Endothelial cell of umbilical vein (primary cell): Measurements from ENCODE around the gene TMEM144.

Experiments
- EZH2 ChIP-seq: IDR thresholded peaks from 2 replicates; pipeline ENCODE4 v1.6.1; 2012; ENCODE audit warnings: borderline replicate concordance, low read depth, mild to moderate bottlenecking, moderate library complexity, low read length, inconsistent platforms; ENCODE audit not compliant: severe bottlenecking
- FOS ChIP-seq: IDR thresholded peaks from 2 replicates; pipeline ENCODE4 v1.6.1; 2011; ENCODE audit warnings: mild to moderate bottlenecking, low read length, moderate library complexity, borderline replicate concordance; ENCODE audit not compliant: insufficient read depth
- JUN ChIP-seq: IDR thresholded peaks from 2 replicates; pipeline ENCODE4 v1.6.1; 2011; ENCODE audit warnings: borderline replicate concordance, low read depth; ENCODE audit not compliant: insufficient read length, insufficient read depth
- MYC ChIP-seq: IDR thresholded peaks from one replicate; pipeline ENCODE4 v1.6.1; 2011; ENCODE audit warnings: mild to moderate bottlenecking, low read depth, low read length
- POLR2A ChIP-seq: IDR thresholded peaks from 2 replicates; pipeline ENCODE4 v1.6.1; 2012; ENCODE audit warnings: low read depth, mild to moderate bottlenecking, control low read depth, low read length
- POLR2AphosphoS5 ChIP-seq: IDR thresholded peaks from 2 replicates; pipeline ENCODE4 v1.6.1; 2012; ENCODE audit warnings: low read depth, mild to moderate bottlenecking, control low read depth, low read length, moderate library complexity; ENCODE audit not compliant: insufficient read depth
- TF ChIP-seq, protein P1 (sequence below), 2 donors: IDR thresholded peaks; 1 replicate in 1 of 2; 2 replicates in 1 of 2; pipeline ENCODE4 v1.5.1; 2011; ENCODE audit warnings: low read length in 2 of 2, mild to moderate bottlenecking in 2 of 2, moderate library complexity in 2 of 2, control low read depth in 1 of 2, inconsistent platforms in 1 of 2, low read depth in 1 of 2; ENCODE audit not compliant: insufficient read depth in 1 of 2; ENCODE audit errors: extremely low read depth in 1 of 2
- TF ChIP-seq, protein P2 (sequence below): IDR thresholded peaks from 2 replicates; pipeline ENCODE4 v1.6.1; 2011; ENCODE audit not compliant: insufficient read depth, insufficient read length

DNA sequence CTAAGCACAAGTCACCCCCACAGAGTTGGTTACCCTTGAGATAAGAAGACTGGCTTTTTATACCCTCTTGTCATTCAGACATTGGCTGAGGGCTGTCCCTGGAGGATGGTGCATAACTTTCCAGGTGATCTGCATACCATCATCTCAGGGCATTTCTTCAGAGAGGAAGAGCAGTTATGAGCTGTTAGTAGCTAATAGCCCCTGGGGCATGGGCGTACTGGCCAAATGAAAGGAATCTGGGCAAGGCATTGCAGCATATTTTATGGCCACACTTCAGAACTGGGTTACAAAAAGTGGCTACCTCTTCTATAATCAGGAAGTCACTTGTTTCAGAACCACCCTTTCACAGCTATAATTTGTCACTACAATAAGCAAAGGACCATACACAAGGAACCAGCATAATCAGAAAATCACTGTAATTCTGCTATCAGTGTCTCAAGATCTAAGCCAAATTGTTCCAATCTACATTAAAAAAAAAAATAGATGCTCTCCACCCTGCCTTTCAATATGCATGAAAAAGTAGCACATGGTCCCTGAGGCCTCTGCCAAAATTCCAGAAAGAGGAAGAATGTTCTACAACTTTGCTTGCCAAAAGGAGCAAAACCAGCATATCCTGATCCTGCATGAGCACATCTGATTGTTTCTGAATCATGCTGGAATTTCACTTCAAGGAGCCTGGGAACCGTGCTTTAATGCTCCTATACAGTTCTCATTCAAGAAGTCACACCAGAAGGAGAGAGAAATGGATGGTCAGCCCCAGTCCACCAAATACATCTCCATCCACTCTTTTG lies 92.0 kb downstream of the TMEM144 start:
- TF ChIP-seq JUN (no peak), POLR2A (no peak), POLR2AphosphoS5 (no peak), EZH2 (no peak), FOS (no peak), MYC (no peak)
- TF ChIP-seq, protein P1, sequence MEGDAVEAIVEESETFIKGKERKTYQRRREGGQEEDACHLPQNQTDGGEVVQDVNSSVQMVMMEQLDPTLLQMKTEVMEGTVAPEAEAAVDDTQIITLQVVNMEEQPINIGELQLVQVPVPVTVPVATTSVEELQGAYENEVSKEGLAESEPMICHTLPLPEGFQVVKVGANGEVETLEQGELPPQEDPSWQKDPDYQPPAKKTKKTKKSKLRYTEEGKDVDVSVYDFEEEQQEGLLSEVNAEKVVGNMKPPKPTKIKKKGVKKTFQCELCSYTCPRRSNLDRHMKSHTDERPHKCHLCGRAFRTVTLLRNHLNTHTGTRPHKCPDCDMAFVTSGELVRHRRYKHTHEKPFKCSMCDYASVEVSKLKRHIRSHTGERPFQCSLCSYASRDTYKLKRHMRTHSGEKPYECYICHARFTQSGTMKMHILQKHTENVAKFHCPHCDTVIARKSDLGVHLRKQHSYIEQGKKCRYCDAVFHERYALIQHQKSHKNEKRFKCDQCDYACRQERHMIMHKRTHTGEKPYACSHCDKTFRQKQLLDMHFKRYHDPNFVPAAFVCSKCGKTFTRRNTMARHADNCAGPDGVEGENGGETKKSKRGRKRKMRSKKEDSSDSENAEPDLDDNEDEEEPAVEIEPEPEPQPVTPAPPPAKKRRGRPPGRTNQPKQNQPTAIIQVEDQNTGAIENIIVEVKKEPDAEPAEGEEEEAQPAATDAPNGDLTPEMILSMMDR (IDR thresholded peaks at IDR 0.05; ENCODE audit: extremely low read depth in 1 of 2, insufficient read depth in 1 of 2, low read depth in 1 of 2, low read length in 2 of 2) = no peak
- TF ChIP-seq, protein P2, sequence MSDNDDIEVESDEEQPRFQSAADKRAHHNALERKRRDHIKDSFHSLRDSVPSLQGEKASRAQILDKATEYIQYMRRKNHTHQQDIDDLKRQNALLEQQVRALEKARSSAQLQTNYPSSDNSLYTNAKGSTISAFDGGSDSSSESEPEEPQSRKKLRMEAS = no peak
